ENCODE results near the gene ARPC1A. TPM values are rescaled to one million over a fixed set of nuclear protein-coding genes. Genes with fewer than 3 reads are reported as not detected.
A peak's percentile ranks its signal among the peaks of the same experiment; 100 is the strongest.

Gene ARPC1A
- total and polyA plus RNA-seq, 8 donors, result 32.8 to 90.9 (median 62.7) TPM

- WGBS, 2 donors, result 93 to 96% methylated on average over 4 of the region's 4 CpGs
- no peak for DNase-seq
- peaks cover 0 to 4% (median 0%) of the 10 kb centered on the region in 3 donors for H3K4me1 ChIP-seq
- no peak overlapping the region for H3K4me3 ChIP-seq
- H3K36me3 ChIP-seq, result no peaks in the 10 kb centered on the region
- H3K9me3 ChIP-seq, result no peaks in the 10 kb centered on the region
- no peak overlapping the region for H3K27ac ChIP-seq
- no peak for ATAC-seq
- intact Hi-C loops (cut with DNase I), result loop anchor here in 1 of 3 donors (5.0 to 10.0 kb wide), 2 partner anchors 165 to 273 kb away; partner anchors contain the start of gene SMURF1
- FAIRE-seq, result no peak
- TF ChIP-seq CTCF (IDR thresholded peaks at IDR 0.05), result no peak
- H3K27me3 ChIP-seq, result no peaks in the 10 kb centered on the region
These were observed 15.7 kb upstream of the ARPC1A start for GRCh38 chr7:99310004-99310403.

- DNase-seq (no peak), ATAC-seq (no peak), FAIRE-seq (no peak)
- intact Hi-C loops (cut with DNase I), result loop anchor here in 1 of 3 donors (5.0 to 10.0 kb wide), 2 partner anchors 167 to 274 kb away; partner anchors contain the start of gene SMURF1
- Histone ChIP-seq H3K27me3 (no peaks in the 10 kb centered on the region), H3K27ac (no peak overlapping the region), H3K4me3 (no peak overlapping the region), H3K4me1 (peaks cover 0 to 4% (median 0%) of the 10 kb centered on the region in 3 donors), H3K9me3 (no peaks in the 10 kb centered on the region), H3K36me3 (no peaks in the 10 kb centered on the region)
- 74 to 84% methylated on average over 9 of the region's 9 CpGs for WGBS, 2 donors
- TF ChIP-seq CTCF (IDR thresholded peaks at IDR 0.05), result no peak
These were observed 14.0 kb upstream of the ARPC1A start for GRCh38 chr7:99311702-99312101.

- intact Hi-C loops (cut with DNase I), result loop anchor here in 1 of 3 donors (5.0 to 10.0 kb wide), 2 partner anchors 168 to 275 kb away; partner anchors contain the start of gene SMURF1
- Histone ChIP-seq H3K4me3 (no peak overlapping the region), H3K27me3 (no peaks in the 10 kb centered on the region), H3K27ac (no peak overlapping the region), H3K36me3 (no peaks in the 10 kb centered on the region), H3K4me1 (peaks cover 0 to 4% (median 0%) of the 10 kb centered on the region in 3 donors), H3K9me3 (no peaks in the 10 kb centered on the region)
- ATAC-seq, result peak; percentile 84 to 98 (median 90)
- 30 to 33% methylated on average over 16 of the region's 16 CpGs for WGBS, 2 donors
- TF ChIP-seq CTCF (IDR thresholded peaks at IDR 0.05), result peak; percentile 89 to 92 (median 90)
- FAIRE-seq, result no peak
- DNase-seq, result peak in 5 of 6 donors; percentile 43 to 87 (median 68)
These were observed 13.1 kb upstream of the ARPC1A start for GRCh38 chr7:99312316-99313203.

GRCh38 chr7:99313204-99313573, 12.5 kb upstream of the ARPC1A start:
- H3K4me1 ChIP-seq, result peaks cover 0 to 4% (median 0%) of the 10 kb centered on the region in 3 donors
- no peak overlapping the region for H3K27ac ChIP-seq
- FAIRE-seq (no peak), DNase-seq (no peak), ATAC-seq (no peak)
- TF ChIP-seq CTCF (IDR thresholded peaks at IDR 0.05), result peak in 1 of 4 donors; percentile 3
- intact Hi-C loops (cut with DNase I), result loop anchor here in 1 of 3 donors (5.0 to 10.0 kb wide), 2 partner anchors 168 to 276 kb away; partner anchors contain the start of gene SMURF1
- no peaks in the 10 kb centered on the region for H3K9me3 ChIP-seq
- no peaks in the 10 kb centered on the region for H3K27me3 ChIP-seq
- no peaks in the 10 kb centered on the region for H3K36me3 ChIP-seq
- no peak overlapping the region for H3K4me3 ChIP-seq
- 36 to 46% methylated on average over 1 of the region's 1 CpG for WGBS, 2 donors
